GM12878 (cell line): ENCODE data around the gene BSPRY. TPM values are rescaled to one million over a fixed set of nuclear protein-coding genes. Genes with fewer than 3 reads are reported as not detected.

ENCODE experiments used
- ATAC-seq: fragments of 200-7000 bp; cut with Tn5 transposase; 3 replicates; pipeline ENCODE4 v1.9.1; 2020; ENCODE audit warnings: mild to moderate bottlenecking, moderate library complexity
- BruUV-seq: library from RNA; stranded (reverse); fragments of 400-500 nt; replicated peaks from 2 replicates; lab custom pipeline; 2021; lab: Mats Ljungman, UMichigan
- CTCF ChIA-PET: fragments of 300-600 bp; sonication (Branson Sonifier 250); formaldehyde crosslinking; extraction: SDS; loops from one replicate; lab custom pipeline; 2021; ENCODE audit warnings: inconsistent platforms; lab: Yijun Ruan, JAX
- POLR2A ChIA-PET: fragments of 350-600 bp; formaldehyde crosslinking; extraction: SDS; loops from one replicate; lab custom pipeline; 2021; ENCODE audit warnings: inconsistent platforms; lab: Charles Lee
- RAD21 ChIA-PET: fragments of 300-600 bp; sonication (Branson Sonifier 250); formaldehyde crosslinking; loops from one replicate; lab custom pipeline; 2023; ENCODE audit warnings: antibody characterized with exemption; ENCODE audit not compliant: unreplicated experiment; lab: Charles Lee
- SMC1A ChIA-PET: fragments of 300-600 bp; sonication (Branson Sonifier 250); formaldehyde crosslinking; loops from one replicate; lab custom pipeline; 2023; ENCODE audit not compliant: unreplicated experiment, uncharacterized antibody; lab: Charles Lee
- DNase-seq: peaks from one replicate; pipeline ENCODE4 v3.0.0-alpha.2; 2011; ENCODE audit warnings: low read depth, low spot score
- FAIRE-seq: peaks from 3 replicates; lab custom pipeline; 2011; peaks lifted over from hg19 to GRCh38; lab: Jason Lieb, UNC
- H2AFZ ChIP-seq: 2 replicates; pipeline ENCODE4 v1.6.0; 2011; ENCODE audit warnings: low read depth, low read length, control low read depth; ENCODE audit not compliant: control insufficient read depth
- H3K27ac ChIP-seq: 2 replicates; pipeline ENCODE4 v1.5.1; 2011; ENCODE audit warnings: control low read depth; ENCODE audit not compliant: control insufficient read depth, insufficient read depth
- H3K27me3 ChIP-seq, 2 experiments: replicated peaks in 1 of 2; 2 replicates each; pipeline versions ENCODE4 v1.6.0 to v1.6.1; 2011; ENCODE audit warnings: low read length in 1 of 2; ENCODE audit not compliant: control insufficient read depth in 2 of 2, insufficient read depth in 2 of 2
- H3K36me3 ChIP-seq, 2 experiments: 2 replicates each; pipeline ENCODE4 v1.5.1; 2011; ENCODE audit warnings: low read length in 1 of 2; ENCODE audit not compliant: control insufficient read depth in 2 of 2, insufficient read depth in 2 of 2
- H3K4me1 ChIP-seq: 2 replicates; pipeline ENCODE4 v1.6.1; 2011; ENCODE audit warnings: mild to moderate bottlenecking, low read length, moderate library complexity, mixed read lengths; ENCODE audit not compliant: control insufficient read depth, insufficient read depth
- H3K4me2 ChIP-seq: 2 replicates; pipeline ENCODE4 v1.6.0; 2011; ENCODE audit warnings: control low read depth; ENCODE audit not compliant: control insufficient read depth, insufficient read depth
- H3K4me3 ChIP-seq: fragments of 200-600 bp; sonication (generic); 2 replicates; pipeline ENCODE4 v1.5.1; 2016
- H3K79me2 ChIP-seq: 2 replicates; pipeline ENCODE4 v1.6.0; 2011; ENCODE audit warnings: low read length; ENCODE audit not compliant: control insufficient read depth, insufficient read depth
- H3K9ac ChIP-seq: 2 replicates; pipeline ENCODE4 v1.8.0; 2011; ENCODE audit warnings: low read length, control low read depth, mixed read lengths; ENCODE audit not compliant: control insufficient read depth, insufficient read depth
- H3K9me3 ChIP-seq: replicated peaks from 3 replicates; pipeline ENCODE4 v1.5.1; 2011; ENCODE audit warnings: mild to moderate bottlenecking, low read length; ENCODE audit not compliant: control insufficient read depth, insufficient read depth
- H4K20me1 ChIP-seq: 2 replicates; pipeline ENCODE4 v1.6.0; 2011; ENCODE audit not compliant: control insufficient read depth, insufficient read depth
- BACH1 ChIP-seq: fragments of 450-650 bp; IDR thresholded peaks from 2 replicates; pipeline ENCODE4 v1.6.1; 2017; ENCODE audit warnings: mild to moderate bottlenecking, borderline replicate concordance
- BCL3 ChIP-seq: IDR thresholded peaks from 2 replicates; pipeline ENCODE4 v1.6.1; 2011; ENCODE audit warnings: borderline replicate concordance, low read depth, mild to moderate bottlenecking, moderate library complexity, low read length; ENCODE audit not compliant: insufficient read depth, poor library complexity, severe bottlenecking
- BRCA1 ChIP-seq: IDR thresholded peaks from 2 replicates; pipeline ENCODE4 v1.6.1; 2011; ENCODE audit warnings: low read depth, low read length, improper control_type of control experiment
- EP300 ChIP-seq, 2 experiments: fragments of 150-350 bp in 1 of 2; IDR thresholded peaks; 2 replicates each; pipeline ENCODE4 v1.6.1; 2011 to 2012; ENCODE audit warnings: low read depth in 2 of 2, low read length in 2 of 2, borderline replicate concordance in 1 of 2, improper control_type of control experiment in 1 of 2, inconsistent platforms in 1 of 2; ENCODE audit not compliant: control insufficient read depth in 1 of 2
- ESRRA ChIP-seq: IDR thresholded peaks from 2 replicates; pipeline ENCODE4 v1.6.1; 2012; ENCODE audit warnings: mild to moderate bottlenecking, low read length, improper control_type of control experiment
- IKZF1 ChIP-seq: fragments of 450-650 bp; conservative IDR thresholded peaks from 2 replicates; pipeline ENCODE4 v1.6.1; 2017; ENCODE audit warnings: antibody characterized with exemption, mild to moderate bottlenecking
- IRF5 ChIP-seq: fragments of 450-650 bp; IDR thresholded peaks from 2 replicates; pipeline ENCODE4 v1.6.1; 2017; ENCODE audit warnings: borderline replicate concordance
- JUND ChIP-seq: IDR thresholded peaks from 2 replicates; pipeline ENCODE4 v1.6.1; 2012; ENCODE audit warnings: low read depth, mild to moderate bottlenecking, low read length, improper control_type of control experiment, moderate library complexity
- MEF2B ChIP-seq: fragments of 450-650 bp; IDR thresholded peaks from 2 replicates; pipeline ENCODE4 v1.6.1; 2018; ENCODE audit warnings: mild to moderate bottlenecking, moderate library complexity; ENCODE audit not compliant: partially characterized antibody, poor library complexity, severe bottlenecking
- PAX8 ChIP-seq: fragments of 450-650 bp; IDR thresholded peaks from 2 replicates; pipeline ENCODE4 v1.6.1; 2017; ENCODE audit warnings: mild to moderate bottlenecking, moderate library complexity
- SIX5 ChIP-seq: IDR thresholded peaks from 2 replicates; pipeline ENCODE4 v1.6.1; 2011; ENCODE audit warnings: mild to moderate bottlenecking, low read depth, low read length, moderate library complexity; ENCODE audit not compliant: severe bottlenecking
- SMC3 ChIP-seq: IDR thresholded peaks from 2 replicates; pipeline ENCODE4 v1.6.1; 2011; ENCODE audit warnings: low read length, improper control_type of control experiment, borderline replicate concordance
- SPI1 ChIP-seq: IDR thresholded peaks from 2 replicates; pipeline ENCODE4 v1.6.1; 2011; ENCODE audit warnings: low read depth, mild to moderate bottlenecking, low read length, moderate library complexity, borderline replicate concordance; ENCODE audit not compliant: insufficient read depth
- TARDBP ChIP-seq: IDR thresholded peaks from 2 replicates; pipeline ENCODE4 v1.6.1; 2016; ENCODE audit warnings: borderline replicate concordance
- YBX1 ChIP-seq: fragments of 450-650 bp; IDR thresholded peaks from 2 replicates; pipeline ENCODE4 v1.6.1; 2016; ENCODE audit warnings: antibody characterized with exemption
- ZBTB4 ChIP-seq: fragments of 450-650 bp; formaldehyde crosslinking; IDR thresholded peaks from 2 replicates; pipeline ENCODE4 v1.4.0; 2022; ENCODE audit warnings: mild to moderate bottlenecking, moderate library complexity
- ZNF274 ChIP-seq: IDR thresholded peaks from one replicate; pipeline ENCODE4 v1.8.0; 2011; ENCODE audit not compliant: insufficient read length, insufficient read depth
- WGBS: methylation state at CpG from one replicate; pipeline ENCODE4 v1.1.6; 2016; ENCODE audit warnings: low lambda C conversion rate; ENCODE audit not compliant: insufficient replicate concordance, insufficient coverage; ENCODE audit errors: missing lambda C conversion rate; 5-methylcytosine and 5-hydroxymethylcytosine counted together
- in situ Hi-C: fragments of 300-500 bp; cut with MboI; formaldehyde crosslinking; loops from 9 replicates; pipeline ENCODE4 v1.14.3; 2018; ENCODE audit warnings: mixed read lengths
- intact Hi-C: fragments of 100-400 bp; cut with micrococcal nuclease; formaldehyde crosslinking; loops from one replicate; pipeline ENCODE4 v1.14.2; 2022; ENCODE audit not compliant: unreplicated experiment
- polyA plus RNA-seq, 11 experiments: library from polyadenylated mRNA; depleted of rRNA in 4 of 11; unstranded in 6 of 11; stranded (reverse) in 5 of 11; fragments of >200 nt; fragmentation: Nextera tagmentation in 4 of 11; fragmentation: Illumina TruSeq in 1 of 11; extraction: Ambion mirVana in 4 of 11; extraction: Trizol in 1 of 11; gene quantifications; 1 replicate in 1 of 11; 2 replicates in 10 of 11; pipeline versions ENCODE4 v1.2.1 to v1.2.3, GENCODE V29; 2011 to 2016; ENCODE audit warnings: inconsistent platforms in 2 of 11, missing spikeins in 2 of 11, low read depth in 1 of 11
- total RNA-seq, 4 experiments: library from RNA; depleted of rRNA in 3 of 4; stranded (reverse); fragments of >200 nt in 3 of 4; fragmentation: Illumina TruSeq in 1 of 4; extraction: Trizol in 1 of 4; gene quantifications; 2 replicates each; pipeline versions ENCODE4 v1.2.1 to v1.2.3, GENCODE V29; 2013 to 2021

BSPRY gene
- total and polyA plus RNA-seq, 10 of the 15 experiments (the other 5 are each of a cell fraction or from before 2014, with no cell fraction given), result 0.45 to 6.3 (median 4.1) TPM

GRCh38 chr9:113348437-113348836 lies 904 bp upstream of the BSPRY start:
- no peaks in the 10 kb centered on the region for H4K20me1 ChIP-seq
- intact Hi-C loops, result no loop called here
- no peak overlapping the region for H3K4me3 ChIP-seq
- RAD21 ChIA-PET, result interaction anchor here (1.2 to 1.5 kb wide), 3 partner anchors 11 to 73 kb away, joined by 3 to 4 read pairs (median 3); partner anchors contain the start of genes ALAD and CDC26
- H3K9me3 ChIP-seq, result no peaks in the 10 kb centered on the region
- no peak overlapping the region for H3K27ac ChIP-seq
- POLR2A ChIA-PET, result interaction anchor here (1.3 kb wide), 1 partner anchor 13 kb away, joined by 3 read pairs; no protein-coding TSS in a partner anchor
- H2AFZ ChIP-seq, result no peak overlapping the region
- FAIRE-seq, result no peak
- ATAC-seq, result no peak
- in situ Hi-C loops, result no loop called here
- BruUV-seq, result no TSS peak
- H3K9ac ChIP-seq, result no peak overlapping the region
- H3K36me3 ChIP-seq, result no peaks in the 10 kb centered on the region
- H3K27me3 ChIP-seq, result no peaks in the 10 kb centered on the region; a peak in 2 of 4 replicates
- SMC1A ChIA-PET, result interaction anchor here (0.8 to 1.5 kb wide), 2 partner anchors 12 to 38 kb away, joined by 3 to 4 read pairs; no protein-coding TSS in a partner anchor
- no peak overlapping the region for H3K4me2 ChIP-seq
- no peak for DNase-seq
- 41% methylated on average over 3 of the region's 3 CpGs for WGBS
- TF ChIP-seq IRF5 (no peak), ESRRA (no peak), BRCA1 (no peak), IKZF1 (no peak), SIX5 (no peak), EP300 (IDR thresholded peaks at IDR 0.05; ENCODE audit: borderline replicate concordance in 1 of 2, control insufficient read depth in 1 of 2, low read depth in 2 of 2, low read length in 2 of 2) (no peak), JUND (no peak), SMC3 (no peak), TARDBP (no peak), PAX8 (no peak), BACH1 (no peak), ZBTB4 (no peak), SPI1 (no peak), BCL3 (no peak), YBX1 (no peak), ZNF274 (no peak), MEF2B (no peak)
- no peaks in the 10 kb centered on the region for H3K79me2 ChIP-seq
- CTCF ChIA-PET, result interaction anchor here (0.9 to 1.5 kb wide), 6 partner anchors 9 to 309 kb away, joined by 3 to 5 read pairs (median 3); partner anchors contain the start of gene WDR31
- H3K4me1 ChIP-seq, result peaks cover 19% of the 10 kb centered on the region
